Activated CD4-positive, CD25-positive, alpha-beta regulatory T cell (primary cell): Measurements from ENCODE around the gene TGFBRAP1.
A peak's percentile ranks its signal among the peaks of the same experiment; 100 is the strongest.

Experiments used
- DNase-seq, 4 experiments: peaks; one replicate each; lab custom pipeline; 2025; lab: John Stamatoyannopoulos, UW

TGFBRAP1 gene

DNA sequence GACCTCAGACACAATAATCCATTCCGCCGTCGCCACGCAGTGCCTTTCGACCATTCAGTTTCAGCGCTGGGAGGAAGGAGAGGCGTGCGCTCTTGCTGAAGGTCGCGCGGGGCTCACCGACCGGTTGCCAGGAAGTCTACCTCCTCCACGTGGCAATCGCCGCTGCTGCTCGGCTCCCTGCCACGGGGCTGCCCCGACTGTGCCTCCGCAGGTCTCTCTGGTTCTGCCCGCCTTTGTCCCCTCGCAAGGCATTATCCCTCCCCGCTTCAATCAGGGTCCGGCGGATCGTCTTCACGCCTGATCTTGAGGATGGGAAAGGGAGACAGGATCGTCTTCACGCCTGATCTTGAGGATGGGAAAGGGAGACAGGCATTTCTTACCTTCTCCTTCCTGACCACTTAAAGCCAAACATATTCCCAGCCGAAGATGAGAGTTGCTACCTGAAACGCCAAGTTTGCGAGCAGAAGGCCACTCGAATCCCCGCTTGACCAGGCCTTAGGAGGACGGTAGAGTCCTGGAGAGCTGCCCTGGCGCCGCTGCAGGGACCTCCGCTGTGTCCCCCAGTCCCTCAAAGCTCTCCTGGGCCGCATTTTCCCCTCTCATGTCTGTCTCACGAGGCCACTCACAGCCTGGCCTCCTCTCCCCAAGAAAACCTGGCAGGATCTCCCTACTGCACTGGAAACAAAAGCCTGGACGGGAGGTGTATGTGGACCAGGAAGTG, 92.3 kb downstream of the TGFBRAP1 start:
- DNase-seq, result no peak

GRCh38 chr2:105236060-105236424, 93.5 kb downstream of the TGFBRAP1 start:
- no peak for DNase-seq

DNA sequence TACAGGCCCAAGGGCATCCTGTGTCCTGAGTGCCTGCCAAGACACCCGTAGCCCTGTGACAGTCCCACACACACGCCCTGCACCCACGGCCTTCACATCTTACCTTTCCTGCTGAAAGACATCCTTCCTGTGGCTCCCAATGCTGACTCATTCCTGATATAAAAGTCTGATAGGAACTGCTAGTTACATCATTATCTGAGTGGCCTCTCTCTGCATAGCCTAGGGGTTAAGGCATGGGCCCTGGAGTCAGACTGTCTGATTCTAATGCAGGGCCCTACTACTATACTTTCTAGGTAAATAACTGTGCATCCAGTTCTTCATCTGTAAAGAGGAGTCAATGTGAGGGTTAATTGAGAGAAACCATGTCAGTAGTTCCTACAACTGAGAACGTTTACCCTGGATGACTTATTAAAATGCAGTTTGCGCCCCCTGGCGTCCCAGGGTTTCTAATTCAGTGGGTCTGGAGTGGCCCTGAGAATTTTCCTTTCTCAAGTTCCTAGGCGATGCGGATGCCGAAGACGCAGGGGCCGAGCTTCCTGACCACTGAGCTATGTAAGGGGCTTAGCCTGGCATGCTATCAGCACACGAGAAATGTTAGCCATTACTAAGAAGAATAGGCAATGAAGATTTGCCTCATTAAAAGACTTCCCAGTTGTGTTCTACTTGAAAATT, 94.0 kb downstream of the TGFBRAP1 start:
- DNase-seq, result peak in 2 of 4 experiments; percentile 27 to 28

GRCh38 chr2:105231232-105231619, 98.3 kb downstream of the TGFBRAP1 start:
- no peak for DNase-seq

GRCh38 chr2:105224444-105224843, 105.1 kb downstream of the TGFBRAP1 start:
- no peak for DNase-seq

DNA sequence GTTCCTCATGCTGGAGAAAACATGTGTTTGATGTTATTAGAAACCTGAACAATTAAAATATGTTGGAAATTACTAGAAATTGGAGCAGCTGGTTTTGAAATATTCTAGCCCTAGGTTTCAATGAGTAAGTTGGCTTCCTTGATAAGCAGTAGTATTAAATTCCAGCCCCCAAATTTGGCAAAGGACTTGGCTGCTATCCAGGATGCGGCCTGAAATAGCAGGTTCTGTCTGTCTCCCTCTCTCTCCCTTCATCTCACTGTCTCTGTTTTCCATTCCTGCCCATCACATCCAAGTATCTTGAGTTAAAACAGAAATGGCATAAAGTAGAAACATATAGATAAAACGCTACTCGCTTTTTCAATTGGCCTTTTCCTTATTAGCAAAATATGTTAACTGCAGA, 108.9 kb downstream of the TGFBRAP1 start:
- no peak for DNase-seq

DNA sequence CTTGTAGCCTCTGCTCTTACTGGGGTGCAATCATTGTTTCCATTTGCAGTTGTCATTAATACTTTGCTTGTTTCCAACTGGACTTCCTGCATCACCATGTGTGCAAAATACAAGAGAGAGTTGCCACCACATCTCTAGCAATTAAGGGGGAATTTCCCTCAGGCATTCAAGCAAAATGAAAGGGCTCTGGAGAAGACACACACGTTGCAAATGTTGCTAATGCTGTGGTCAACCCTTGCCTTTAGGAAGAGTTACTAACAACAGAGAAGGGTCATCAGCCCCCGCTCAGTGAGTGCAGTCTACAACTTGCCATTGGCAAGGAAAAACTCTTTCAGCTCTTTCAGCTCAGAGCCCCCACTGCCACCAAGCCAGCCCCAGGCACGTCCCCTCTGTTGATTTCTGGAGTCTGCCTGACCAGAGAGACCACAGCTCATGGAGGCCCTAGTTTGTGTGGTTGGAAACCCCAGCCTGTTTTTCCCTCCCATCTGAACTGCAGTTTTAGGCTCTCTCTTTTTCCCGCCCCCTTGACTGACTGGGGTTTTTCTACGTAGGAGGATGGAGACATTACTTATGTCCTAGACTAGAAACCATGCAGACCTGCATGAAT, 113.8 kb downstream of the TGFBRAP1 start:
- DNase-seq, result no peak
